ENCODE data around the gene CTNND2.
"Not testable (repeated sequence)": the region's sequence is repeated elsewhere in the genome, so short reads cannot be mapped to it uniquely, and the experiment has no call there.

CTNND2 gene

GRCh38 chr5:11429254-11429653 lies 475.0 kb downstream of the CTNND2 start:
- no peak for FAIRE-seq

- no peak for FAIRE-seq
Observed at GRCh38 chr5:11427569-11427968, 476.7 kb downstream of the CTNND2 start.

- FAIRE-seq: no peak
Observed at GRCh38 chr5:11426442-11426841, 477.8 kb downstream of the CTNND2 start.

- no peak for FAIRE-seq
Observed at GRCh38 chr5:11422342-11422741, 481.9 kb downstream of the CTNND2 start.

- FAIRE-seq: no peak
Observed at GRCh38 chr5:11420969-11421368, 483.3 kb downstream of the CTNND2 start.

GRCh38 chr5:11415751-11416150 lies 488.5 kb downstream of the CTNND2 start:
- FAIRE-seq: no peak

GRCh38 chr5:11414732-11415131 lies 489.5 kb downstream of the CTNND2 start:
- not testable (repeated sequence) for FAIRE-seq

- no peak for FAIRE-seq
Observed at GRCh38 chr5:11411621-11412020, 492.6 kb downstream of the CTNND2 start.

- no peak for FAIRE-seq
Observed at GRCh38 chr5:11407556-11408145, 496.6 kb downstream of the CTNND2 start.

- FAIRE-seq: no peak
Observed at GRCh38 chr5:11400316-11400715, 503.9 kb downstream of the CTNND2 start.

GRCh38 chr5:11398728-11399127 lies 505.5 kb downstream of the CTNND2 start:
- FAIRE-seq: no peak

GRCh38 chr5:11397549-11397948 lies 506.7 kb downstream of the CTNND2 start:
- FAIRE-seq: no peak

- FAIRE-seq: no peak
Observed at GRCh38 chr5:11396917-11397316, 507.3 kb downstream of the CTNND2 start.

GRCh38 chr5:11394933-11395332 lies 509.3 kb downstream of the CTNND2 start:
- no peak for FAIRE-seq

- no peak for FAIRE-seq
Observed at GRCh38 chr5:11390291-11390767, 513.9 kb downstream of the CTNND2 start.

GRCh38 chr5:11387382-11387781 lies 516.9 kb downstream of the CTNND2 start:
- no peak for FAIRE-seq

- FAIRE-seq: no peak
Observed at GRCh38 chr5:11386398-11386797, 517.8 kb downstream of the CTNND2 start.

GRCh38 chr5:11385901-11386293 lies 518.3 kb downstream of the CTNND2 start:
- no peak for FAIRE-seq

GRCh38 chr5:11385251-11385900 lies 518.9 kb downstream of the CTNND2 start:
- FAIRE-seq: no peak

- no peak for FAIRE-seq
Observed at GRCh38 chr5:11384441-11385250, 519.6 kb downstream of the CTNND2 start.

- no peak for FAIRE-seq
Observed at GRCh38 chr5:11383506-11384095, 520.6 kb downstream of the CTNND2 start.

- no peak for FAIRE-seq
Observed at GRCh38 chr5:11378461-11378860, 525.8 kb downstream of the CTNND2 start.

GRCh38 chr5:11377896-11378295 lies 526.4 kb downstream of the CTNND2 start:
- FAIRE-seq: no peak

- no peak for FAIRE-seq
Observed at GRCh38 chr5:11372191-11372590, 532.1 kb downstream of the CTNND2 start.
